H1 (cell line): ENCODE measurements around the gene UGT1A6.

ENCODE experiments used
- CBX5 ChIP-seq: fragments of 300-800, 300-1000 bp; sonication (generic); IDR thresholded peaks from 2 replicates; pipeline ENCODE4 v1.7.1; 2016; ENCODE audit warnings: antibody characterized with exemption, low read length, low read depth
- EGR1 ChIP-seq: IDR thresholded peaks from 2 replicates; pipeline ENCODE4 v1.6.1; 2011; ENCODE audit warnings: low read depth, low read length, borderline replicate concordance
- EZH2 ChIP-seq: fragments of 200-600 bp; sonication (generic); IDR thresholded peaks from 2 replicates; pipeline ENCODE4 v1.7.1; 2012; ENCODE audit warnings: low read depth, mild to moderate bottlenecking, moderate library complexity, low read length, inconsistent platforms; ENCODE audit not compliant: severe bottlenecking
- HDAC2 ChIP-seq, 2 experiments: fragments of 300-600 bp in 1 of 2; sonication (generic) in 1 of 2; IDR thresholded peaks; 2 replicates each; pipeline ENCODE4 v1.6.1; 2011 to 2012; ENCODE audit warnings: low read depth in 2 of 2, low read length in 2 of 2, mild to moderate bottlenecking in 2 of 2, moderate library complexity in 2 of 2, borderline replicate concordance in 1 of 2, inconsistent platforms in 1 of 2
- POLR2A ChIP-seq, 2 experiments: IDR thresholded peaks; 1 replicate in 1 of 2; 2 replicates in 1 of 2; pipeline ENCODE4 v1.6.1; 2011; ENCODE audit warnings: low read depth in 2 of 2, low read length in 2 of 2, mild to moderate bottlenecking in 2 of 2; ENCODE audit errors: control extremely low read depth in 1 of 2
- RAD21 ChIP-seq, 2 experiments: IDR thresholded peaks in 1 of 2; conservative IDR thresholded peaks in 1 of 2; 2 replicates each; pipeline ENCODE4 v1.6.1; 2011; ENCODE audit warnings: low read depth in 2 of 2, low read length in 2 of 2, improper control_type of control experiment in 1 of 2, inconsistent platforms in 1 of 2, mild to moderate bottlenecking in 1 of 2, moderate library complexity in 1 of 2
- RBBP5 ChIP-seq: IDR thresholded peaks from 2 replicates; pipeline ENCODE4 v1.7.1; 2012; ENCODE audit warnings: low read depth, mild to moderate bottlenecking, inconsistent platforms, low read length, moderate library complexity, borderline replicate concordance
- SIN3A ChIP-seq, 2 experiments: IDR thresholded peaks in 1 of 2; conservative IDR thresholded peaks in 1 of 2; 2 replicates each; pipeline ENCODE4 v1.6.1; 2011 to 2012; ENCODE audit warnings: low read length in 2 of 2, improper control_type of control experiment in 1 of 2, low read depth in 1 of 2, mild to moderate bottlenecking in 1 of 2
- SUZ12 ChIP-seq: fragments of 200-600 bp; sonication (generic); IDR thresholded peaks from 2 replicates; pipeline ENCODE4 v1.6.1; 2012; ENCODE audit warnings: mild to moderate bottlenecking, inconsistent platforms, low read length, moderate library complexity, mixed read lengths
- YY1 ChIP-seq: IDR thresholded peaks from 2 replicates; pipeline ENCODE4 v1.6.1; 2011; ENCODE audit warnings: low read depth, mild to moderate bottlenecking, low read length
- TF ChIP-seq, protein P1 (sequence below), 3 experiments: IDR thresholded peaks; 1 replicate in 2 of 3; 2 replicates in 1 of 3; pipeline versions ENCODE4 v1.5.1 to v1.6.1; 2011; ENCODE audit warnings: low read length in 3 of 3, mild to moderate bottlenecking in 3 of 3, inconsistent platforms in 2 of 3, low read depth in 1 of 3, moderate library complexity in 1 of 3; ENCODE audit not compliant: insufficient read depth in 1 of 3; ENCODE audit errors: control extremely low read depth in 1 of 3
- TF ChIP-seq, protein P2 (sequence below): IDR thresholded peaks from 2 replicates; pipeline ENCODE4 v1.6.1; 2011; ENCODE audit warnings: low read depth, mild to moderate bottlenecking, low read length; ENCODE audit not compliant: insufficient read depth

DNA sequence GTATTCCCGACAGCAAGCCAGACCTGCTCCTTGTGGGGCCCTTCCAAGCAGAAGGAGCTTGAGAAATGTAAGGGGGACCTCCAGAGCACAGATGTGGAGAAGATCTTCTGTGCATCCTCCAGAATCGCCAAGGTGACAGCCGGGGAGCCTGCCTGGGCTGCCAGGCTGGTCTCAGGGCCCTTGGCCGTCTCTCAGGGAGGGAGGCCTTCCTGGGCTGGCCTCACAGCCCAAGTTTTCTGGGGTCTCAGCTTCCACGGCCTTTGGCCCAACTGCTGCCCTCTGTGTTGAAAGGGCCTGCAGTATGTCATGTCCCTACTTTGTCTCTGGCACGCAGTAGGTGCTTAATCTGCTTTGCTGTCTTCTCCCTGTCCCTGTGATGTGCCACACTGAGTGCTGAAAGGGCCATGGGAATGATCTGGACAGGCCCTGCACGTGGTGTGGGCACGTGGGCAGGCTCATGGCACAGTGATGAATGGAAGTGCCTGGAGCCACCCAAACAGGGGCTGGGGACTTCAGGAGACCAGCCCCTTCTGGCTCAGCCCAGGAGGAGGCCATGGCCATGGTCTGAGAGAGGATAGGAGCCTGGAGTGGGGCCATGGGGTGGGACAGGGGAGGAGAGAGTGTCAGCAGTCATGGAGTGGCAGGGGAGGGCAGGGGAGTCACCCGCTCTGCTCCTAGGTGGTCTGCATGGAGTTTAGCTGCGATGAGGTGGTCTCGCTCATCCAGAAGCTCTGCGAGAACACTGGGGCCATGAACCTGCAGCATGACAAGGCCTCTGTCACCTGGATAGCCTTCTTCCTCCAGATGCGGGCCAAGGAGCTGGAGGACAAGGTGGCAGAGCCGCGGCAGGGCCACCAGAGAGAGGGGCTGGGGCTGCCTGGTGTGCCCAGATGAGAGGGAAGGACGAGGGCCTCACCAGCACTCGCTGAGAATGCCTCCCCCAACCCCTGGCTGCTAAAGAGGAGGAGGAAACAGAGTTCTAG lies 126.2 kb downstream of the UGT1A6 start:
- no peak for TF ChIP-seq CBX5
- no peak for TF ChIP-seq YY1
- no peak for TF ChIP-seq EGR1
- TF ChIP-seq, protein P1, sequence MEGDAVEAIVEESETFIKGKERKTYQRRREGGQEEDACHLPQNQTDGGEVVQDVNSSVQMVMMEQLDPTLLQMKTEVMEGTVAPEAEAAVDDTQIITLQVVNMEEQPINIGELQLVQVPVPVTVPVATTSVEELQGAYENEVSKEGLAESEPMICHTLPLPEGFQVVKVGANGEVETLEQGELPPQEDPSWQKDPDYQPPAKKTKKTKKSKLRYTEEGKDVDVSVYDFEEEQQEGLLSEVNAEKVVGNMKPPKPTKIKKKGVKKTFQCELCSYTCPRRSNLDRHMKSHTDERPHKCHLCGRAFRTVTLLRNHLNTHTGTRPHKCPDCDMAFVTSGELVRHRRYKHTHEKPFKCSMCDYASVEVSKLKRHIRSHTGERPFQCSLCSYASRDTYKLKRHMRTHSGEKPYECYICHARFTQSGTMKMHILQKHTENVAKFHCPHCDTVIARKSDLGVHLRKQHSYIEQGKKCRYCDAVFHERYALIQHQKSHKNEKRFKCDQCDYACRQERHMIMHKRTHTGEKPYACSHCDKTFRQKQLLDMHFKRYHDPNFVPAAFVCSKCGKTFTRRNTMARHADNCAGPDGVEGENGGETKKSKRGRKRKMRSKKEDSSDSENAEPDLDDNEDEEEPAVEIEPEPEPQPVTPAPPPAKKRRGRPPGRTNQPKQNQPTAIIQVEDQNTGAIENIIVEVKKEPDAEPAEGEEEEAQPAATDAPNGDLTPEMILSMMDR (IDR thresholded peaks at IDR 0.05; ENCODE audit: control extremely low read depth in 1 of 3, insufficient read depth in 1 of 3, low read depth in 1 of 3, low read length in 3 of 3): no peak
- TF ChIP-seq, protein P2, sequence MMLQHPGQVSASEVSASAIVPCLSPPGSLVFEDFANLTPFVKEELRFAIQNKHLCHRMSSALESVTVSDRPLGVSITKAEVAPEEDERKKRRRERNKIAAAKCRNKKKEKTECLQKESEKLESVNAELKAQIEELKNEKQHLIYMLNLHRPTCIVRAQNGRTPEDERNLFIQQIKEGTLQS: no peak
- TF ChIP-seq SIN3A (conservative IDR thresholded peaks at IDR 0.05 in 1 of 2, IDR thresholded peaks at IDR 0.05 in 1 of 2; ENCODE audit: low read depth in 1 of 2, low read length in 2 of 2): no peak
- TF ChIP-seq RBBP5: no peak
- no peak for TF ChIP-seq POLR2A (IDR thresholded peaks at IDR 0.05; ENCODE audit: control extremely low read depth in 1 of 2, low read depth in 2 of 2, low read length in 2 of 2)
- no peak for TF ChIP-seq SUZ12
- no peak for TF ChIP-seq EZH2
- no peak for TF ChIP-seq HDAC2 (IDR thresholded peaks at IDR 0.05; ENCODE audit: borderline replicate concordance in 1 of 2, low read depth in 2 of 2, low read length in 2 of 2)
- no peak for TF ChIP-seq RAD21 (IDR thresholded peaks at IDR 0.05 in 1 of 2, conservative IDR thresholded peaks at IDR 0.05 in 1 of 2; ENCODE audit: low read depth in 2 of 2, low read length in 2 of 2)
